Natural killer cell (primary cell): ENCODE data around the gene DNTT. TPM values are rescaled to one million over a fixed set of nuclear protein-coding genes. Genes with fewer than 3 reads are reported as not detected.

ENCODE experiments used
- ATAC-seq, 3 donors: fragments of 150-1000 bp in 2 of 3; fragments of 200-7000 bp in 1 of 3; cut with Tn5 transposase; 1 replicate in 1 of 3; 2 replicates in 2 of 3; pipeline ENCODE4 v1.10.0; 2021; ENCODE audit warnings: mild to moderate bottlenecking in 2 of 3, moderate library complexity in 2 of 3
- DNase-seq, 2 donors: peaks; one replicate each; pipeline versions ENCODE4 v3.0.0 to v3.0.0-alpha.2; 2013 to 2021; ENCODE audit warnings: mixed read lengths in 1 of 2
- H3K27ac ChIP-seq: one replicate; pipeline ENCODE4 v1.5.1; 2013; ENCODE audit warnings: mild to moderate bottlenecking, low read length
- H3K27me3 ChIP-seq: one replicate; pipeline ENCODE4 v1.6.1; 2013; ENCODE audit warnings: low read length; ENCODE audit not compliant: control insufficient read depth, insufficient read depth
- H3K36me3 ChIP-seq: one replicate; pipeline ENCODE4 v1.6.1; 2013; ENCODE audit warnings: low read length; ENCODE audit not compliant: control insufficient read depth, insufficient read depth
- H3K4me1 ChIP-seq: one replicate; pipeline ENCODE4 v1.6.1; 2013; ENCODE audit warnings: low read length; ENCODE audit not compliant: control insufficient read depth, insufficient read depth
- H3K4me3 ChIP-seq: one replicate; pipeline ENCODE4 v1.5.1; 2013; ENCODE audit warnings: low read length
- H3K9me3 ChIP-seq: one replicate; pipeline ENCODE4 v1.6.1; 2013; ENCODE audit warnings: low read length; ENCODE audit not compliant: control insufficient read depth, insufficient read depth
- H3K27ac Mint-ChIP-seq, 2 donors: one replicate each; pipeline ENCODE4 v1.8.0; 2022; ENCODE audit warnings: mild to moderate bottlenecking in 2 of 2, mixed read lengths in 2 of 2, moderate library complexity in 1 of 2
- H3K27me3 Mint-ChIP-seq, 2 donors: one replicate each; pipeline ENCODE4 v1.8.0; 2022; ENCODE audit warnings: low read depth in 2 of 2, mixed read lengths in 2 of 2
- H3K36me3 Mint-ChIP-seq: one replicate; pipeline ENCODE4 v1.8.0; 2022; ENCODE audit warnings: mixed read lengths
- H3K4me1 Mint-ChIP-seq, 2 donors: one replicate each; pipeline ENCODE4 v1.8.0; 2022; ENCODE audit warnings: mixed read lengths in 2 of 2
- H3K4me3 Mint-ChIP-seq: one replicate; pipeline ENCODE4 v1.8.0; 2022; ENCODE audit warnings: mild to moderate bottlenecking, moderate library complexity, mixed read lengths
- H3K9me3 Mint-ChIP-seq, 2 donors: one replicate each; pipeline ENCODE4 v1.8.0; 2022; ENCODE audit warnings: mixed read lengths in 2 of 2
- CTCF ChIP-seq: fragments of 200-600 bp; IDR thresholded peaks from one replicate; pipeline ENCODE4 v1.8.0; 2022; ENCODE audit warnings: antibody characterized with exemption
- WGBS: methylation state at CpG from one replicate; pipeline ENCODE4 v1.1.7; 2013; ENCODE audit warnings: missing lambda C conversion rate; ENCODE audit not compliant: insufficient coverage; 5-methylcytosine and 5-hydroxymethylcytosine counted together
- intact Hi-C: fragments of 100-400 bp; cut with micrococcal nuclease; formaldehyde crosslinking; loops from one replicate; pipeline ENCODE4 v1.14.2; 2022
- total RNA-seq, 4 donors: library from RNA; stranded (reverse); fragments of 120-200 nt in 1 of 4; gene quantifications; one replicate each; pipeline versions ENCODE4 v1.2.3 to v1.2.4, GENCODE V29; 2013 to 2022

DNTT gene
- total RNA-seq, 3 donors from 2014 or later (not counting 1 experiment from before 2014, with no cell fraction given) = not detected

GRCh38 chr10:96367470-96367869 is 63.2 kb downstream of the DNTT start:
- no peak for TF ChIP-seq CTCF
- Histone ChIP-seq H3K27ac (no peak overlapping the region), H3K4me1 (no peaks in the 10 kb centered on the region), H3K27me3 (no peaks in the 10 kb centered on the region), H3K9me3 (no peaks in the 10 kb centered on the region), H3K4me3 (no peak overlapping the region), H3K36me3 (no peaks in the 10 kb centered on the region)
- Mint-ChIP-seq H3K27ac (no peak overlapping the region), H3K4me1 (no peaks in the 10 kb centered on the region), H3K36me3 (no peaks in the 10 kb centered on the region), H3K9me3 (no peaks in the 10 kb centered on the region), H3K27me3 (peaks cover 0 to 3% of the 10 kb centered on the region in 2 donors), H3K4me3 (no peak overlapping the region)
- intact Hi-C loops = no loop called here
- no peak for ATAC-seq
- DNase-seq = no peak
- 80% methylated on average over 4 of the region's 4 CpGs for WGBS

GRCh38 chr10:96368971-96369370 is 64.7 kb downstream of the DNTT start:
- Mint-ChIP-seq H3K9me3 (no peaks in the 10 kb centered on the region), H3K4me1 (no peaks in the 10 kb centered on the region), H3K27ac (no peak overlapping the region), H3K36me3 (no peaks in the 10 kb centered on the region), H3K4me3 (no peak overlapping the region), H3K27me3 (peaks cover 8% of the 10 kb centered on the region in 2 donors)
- no peak for TF ChIP-seq CTCF
- Histone ChIP-seq H3K27ac (no peak overlapping the region), H3K36me3 (no peaks in the 10 kb centered on the region), H3K4me3 (no peak overlapping the region), H3K27me3 (no peaks in the 10 kb centered on the region), H3K9me3 (no peaks in the 10 kb centered on the region), H3K4me1 (no peaks in the 10 kb centered on the region)
- DNase-seq (no peak), ATAC-seq (no peak)
- intact Hi-C loops = no loop called here
- 89% methylated on average over 4 of the region's 5 CpGs for WGBS

DNA sequence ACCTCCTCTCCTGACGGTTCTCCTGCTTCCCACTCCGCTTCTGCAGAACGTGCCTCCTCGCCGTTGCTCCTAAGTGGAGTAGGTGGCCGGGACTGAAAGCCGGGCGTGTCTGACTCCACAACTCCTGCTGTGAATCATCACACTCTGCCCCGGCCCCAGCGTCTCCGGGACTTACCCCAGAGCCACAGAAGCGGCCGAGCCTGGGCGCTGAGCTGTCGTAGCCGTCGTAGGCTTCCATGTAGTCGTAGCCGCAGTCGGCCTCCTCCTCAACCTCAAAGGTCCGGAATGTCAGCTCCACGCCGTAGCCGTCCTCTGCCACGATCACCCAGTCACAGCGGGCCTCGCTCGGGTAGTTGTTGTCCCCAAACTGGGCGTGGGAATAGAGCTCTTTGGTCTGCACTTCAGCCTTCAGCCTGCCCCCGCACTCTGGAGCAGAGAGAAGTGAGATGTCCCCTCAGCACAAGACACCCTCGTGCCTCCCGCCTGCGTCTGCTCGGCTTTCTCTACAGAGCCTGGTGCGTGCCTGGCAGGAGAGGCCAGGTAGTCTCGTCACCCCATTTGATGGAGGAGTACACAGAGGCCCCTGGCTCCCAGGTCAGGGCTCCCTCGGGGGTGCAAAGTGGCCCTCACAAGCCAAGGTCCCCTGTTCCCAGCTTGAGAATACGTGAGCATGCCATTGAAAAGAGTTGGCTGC is 65.8 kb downstream of the DNTT start:
- Histone ChIP-seq H3K4me1 (peaks cover 5% of the 10 kb centered on the region), H3K9me3 (no peaks in the 10 kb centered on the region), H3K4me3 (no peak overlapping the region), H3K36me3 (no peaks in the 10 kb centered on the region), H3K27ac (no peak overlapping the region), H3K27me3 (no peaks in the 10 kb centered on the region)
- TF ChIP-seq CTCF = no peak
- DNase-seq (no peak), ATAC-seq (no peak)
- H3K27ac Mint-ChIP-seq = no peak overlapping the region
- WGBS = 88% methylated on average over 38 of the region's 38 CpGs
- no peak overlapping the region for H3K4me3 Mint-ChIP-seq
- peaks cover 15 to 18% of the 10 kb centered on the region in 2 donors for H3K27me3 Mint-ChIP-seq
- peaks cover 7 to 10% of the 10 kb centered on the region in 2 donors for H3K4me1 Mint-ChIP-seq
- H3K36me3 Mint-ChIP-seq = no peaks in the 10 kb centered on the region
- H3K9me3 Mint-ChIP-seq = no peaks in the 10 kb centered on the region
- intact Hi-C loops = no loop called here
